Dermis blood vessel endothelial cell (primary cell): Measurements from ENCODE around the gene SDK2. TPM values are rescaled to one million over a fixed set of nuclear protein-coding genes. Genes with fewer than 3 reads are reported as not detected.

ENCODE experiments used
- DNase-seq: peaks from one replicate; pipeline ENCODE4 v3.0.0; 2010
- total RNA-seq: library from RNA; depleted of rRNA; stranded (reverse); fragments of >200 nt; gene quantifications from 2 replicates; pipeline ENCODE4 v1.2.3, GENCODE V29; 2014

Gene SDK2
- not detected in 2 replicates for total RNA-seq

GRCh38 chr17:73644145-73645049, at the start of gene SDK2:
SDK2 (minus strand) TSS chr17:73644445; CDS start chr17:73644088, 357 bp downstream.
- DNase-seq, result no peak

DNA sequence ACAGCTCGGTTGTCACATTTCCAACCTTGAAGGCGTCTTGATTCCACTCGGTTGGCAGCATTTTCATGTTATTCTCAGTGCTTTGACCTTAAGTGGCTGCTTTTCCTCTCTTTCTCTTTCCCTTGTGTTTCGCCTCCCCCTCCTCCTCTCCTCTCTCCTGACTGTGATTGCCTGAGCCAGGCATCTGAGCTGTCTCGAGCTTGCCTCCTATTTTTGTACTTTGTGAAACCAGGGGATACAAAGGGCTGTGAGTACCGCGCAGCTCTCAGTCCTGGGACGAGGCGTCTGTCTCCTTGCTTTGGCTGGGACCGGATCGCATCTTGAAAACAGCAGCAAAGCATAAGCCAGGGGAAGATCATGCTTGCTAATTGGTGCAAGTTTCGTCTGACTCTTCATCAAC, 48.8 kb upstream of the SDK2 start:
- no peak for DNase-seq

- no peak for DNase-seq
Measured at GRCh38 chr17:73691321-73691766, 47.1 kb upstream of the SDK2 start.

- no peak for DNase-seq
Measured at GRCh38 chr17:73690676-73691075, 46.4 kb upstream of the SDK2 start.

DNA sequence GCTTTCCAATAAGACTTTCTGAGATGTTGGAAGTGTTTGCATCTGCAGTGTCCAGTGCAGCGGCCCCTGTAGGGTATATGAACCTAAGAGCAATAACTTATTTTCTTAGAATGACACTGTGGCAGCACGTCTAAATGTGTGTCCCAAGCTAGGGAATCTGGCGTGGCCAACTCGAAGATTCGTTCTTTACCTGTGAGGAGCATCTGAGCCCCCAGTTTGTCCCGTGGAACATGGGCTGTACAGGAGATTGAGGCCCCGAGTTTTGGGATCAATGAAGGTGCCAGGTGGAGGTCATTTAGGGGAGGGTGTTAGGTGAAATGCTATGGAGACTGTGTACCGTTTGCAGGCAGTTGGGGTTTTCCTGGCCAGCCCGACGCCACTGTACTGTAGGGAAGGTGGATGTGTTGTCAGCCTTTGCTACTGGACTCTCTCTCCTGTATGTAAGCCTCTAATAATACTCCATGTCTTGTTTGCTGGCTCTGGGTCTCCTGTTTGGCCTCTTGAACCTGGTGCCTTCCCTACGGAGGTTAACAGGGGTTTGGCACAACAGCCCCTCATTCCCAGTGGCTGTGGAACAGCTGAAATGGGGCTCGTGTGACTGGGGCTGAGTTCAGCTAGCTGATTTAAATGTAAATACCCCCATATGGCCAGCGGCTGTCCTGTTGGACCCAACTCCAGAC, 45.5 kb upstream of the SDK2 start:
- no peak for DNase-seq

GRCh38 chr17:73686961-73687360, 42.7 kb upstream of the SDK2 start:
- no peak for DNase-seq

- DNase-seq, result no peak
Measured at GRCh38 chr17:73686126-73686525, 41.9 kb upstream of the SDK2 start.

- no peak for DNase-seq
Measured at GRCh38 chr17:73684183-73684582, 39.9 kb upstream of the SDK2 start.

GRCh38 chr17:73683771-73684170, 39.5 kb upstream of the SDK2 start:
- no peak for DNase-seq

GRCh38 chr17:73681946-73682345, 37.7 kb upstream of the SDK2 start:
- no peak for DNase-seq

- DNase-seq, result no peak
Measured at GRCh38 chr17:73679476-73679875, 35.2 kb upstream of the SDK2 start.

- no peak for DNase-seq
Measured at GRCh38 chr17:73678999-73679398, 34.8 kb upstream of the SDK2 start.

DNA sequence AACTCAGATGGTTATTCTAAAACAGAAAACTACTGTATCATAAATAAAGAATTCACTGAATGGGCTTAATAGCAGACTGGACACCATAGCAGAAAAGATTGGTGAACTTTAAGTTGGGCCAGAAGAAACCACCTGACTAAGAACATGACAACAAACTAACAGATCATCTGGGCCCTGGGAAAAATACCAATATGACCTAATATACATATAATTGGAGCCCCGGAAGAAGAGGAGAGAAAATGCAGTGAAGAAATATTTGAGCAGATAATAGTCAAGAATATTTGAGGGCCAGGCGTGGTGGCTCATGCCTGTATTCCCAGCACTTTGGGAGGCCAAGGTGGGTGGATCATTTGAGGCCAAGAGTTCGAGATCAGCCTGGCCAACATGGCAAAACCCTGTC, 25.5 kb upstream of the SDK2 start:
- no peak for DNase-seq

- DNase-seq, result no peak
Measured at GRCh38 chr17:73667181-73667959, 23.1 kb upstream of the SDK2 start.

- DNase-seq, result no peak
Measured at GRCh38 chr17:73663614-73664013, 19.4 kb upstream of the SDK2 start.

GRCh38 chr17:73660366-73660765, 16.1 kb upstream of the SDK2 start:
- no peak for DNase-seq

DNA sequence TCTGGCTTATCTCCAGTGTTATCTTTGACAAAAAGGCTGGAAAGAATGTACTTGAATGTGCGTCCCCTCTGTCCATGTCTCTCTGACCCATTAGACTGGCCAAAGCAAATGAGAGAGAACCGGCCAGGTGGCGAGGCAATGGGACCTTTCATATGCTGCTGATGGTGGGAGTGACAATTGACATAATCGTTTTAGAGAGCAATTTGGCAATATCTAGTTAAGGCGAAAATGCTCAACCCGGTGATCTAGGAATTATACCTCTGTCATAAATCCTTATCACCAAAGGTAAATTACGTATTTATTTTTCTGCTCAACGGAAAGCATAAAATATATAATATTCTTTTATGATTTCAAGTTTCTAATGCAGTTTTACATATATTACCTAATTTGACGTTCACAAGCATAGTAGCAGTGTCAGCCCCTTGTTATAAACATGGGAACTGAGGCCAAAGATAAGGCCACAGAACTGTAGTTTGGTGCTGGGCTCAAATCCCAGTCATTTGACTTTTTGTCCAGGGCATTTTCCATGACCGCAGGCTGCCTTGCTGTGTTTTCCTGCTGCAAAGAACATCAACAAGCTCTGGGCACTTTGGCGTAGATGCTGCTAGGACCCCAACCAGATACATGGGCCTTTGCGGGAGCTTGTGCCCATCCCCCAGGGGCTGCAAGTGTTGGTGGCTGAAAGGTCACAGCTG, 14.7 kb upstream of the SDK2 start:
- DNase-seq, result no peak

GRCh38 chr17:73657473-73658116, 13.3 kb upstream of the SDK2 start:
- peak; percentile 14 for DNase-seq

- DNase-seq, result no peak
Measured at GRCh38 chr17:73654241-73654640, 10.0 kb upstream of the SDK2 start.

GRCh38 chr17:73653810-73654209, 9.6 kb upstream of the SDK2 start:
- no peak for DNase-seq

GRCh38 chr17:73652886-73653480, 8.7 kb upstream of the SDK2 start:
- DNase-seq, result no peak
